ENCODE measurements around the gene EDARADD. TPM values are rescaled to one million over a fixed set of nuclear protein-coding genes. Genes with fewer than 3 reads are reported as not detected.
"Not testable (repeated sequence)": the region's sequence is repeated elsewhere in the genome, so short reads cannot be mapped to it uniquely, and the experiment has no call there.

Gene EDARADD
- total RNA-seq, 6 experiments from 2014 or later = 0.43 TPM; not detected in 4

DNA sequence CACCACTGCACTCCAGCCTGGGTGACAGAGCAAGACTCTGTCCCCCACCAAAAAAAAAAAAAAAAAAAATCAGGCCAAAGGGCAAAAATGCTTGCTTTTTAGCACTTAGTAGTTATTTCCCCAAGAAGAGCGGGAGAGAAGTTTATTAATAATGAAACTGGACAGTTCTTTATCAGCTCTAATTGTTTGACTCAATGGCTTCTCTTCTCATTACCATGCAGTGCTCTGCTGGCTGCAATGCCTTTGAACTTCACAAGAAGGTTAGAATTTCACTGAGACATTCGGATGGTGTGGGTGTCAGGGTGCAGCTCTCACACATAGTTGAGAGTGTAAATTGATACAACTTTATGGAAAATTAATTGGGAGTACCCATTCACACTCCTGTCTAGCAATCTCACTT, 63.7 kb downstream of the EDARADD start:
- H3K27ac Mint-ChIP-seq = no peak overlapping the region
- no peaks in the 10 kb centered on the region for H3K36me3 Mint-ChIP-seq (ENCODE audit: low read depth)
- H3K4me3 Mint-ChIP-seq = no peak overlapping the region
- H3K27me3 Mint-ChIP-seq (ENCODE audit: insufficient read depth) = peaks cover 8% of the 10 kb centered on the region
- TF ChIP-seq, protein P1, sequence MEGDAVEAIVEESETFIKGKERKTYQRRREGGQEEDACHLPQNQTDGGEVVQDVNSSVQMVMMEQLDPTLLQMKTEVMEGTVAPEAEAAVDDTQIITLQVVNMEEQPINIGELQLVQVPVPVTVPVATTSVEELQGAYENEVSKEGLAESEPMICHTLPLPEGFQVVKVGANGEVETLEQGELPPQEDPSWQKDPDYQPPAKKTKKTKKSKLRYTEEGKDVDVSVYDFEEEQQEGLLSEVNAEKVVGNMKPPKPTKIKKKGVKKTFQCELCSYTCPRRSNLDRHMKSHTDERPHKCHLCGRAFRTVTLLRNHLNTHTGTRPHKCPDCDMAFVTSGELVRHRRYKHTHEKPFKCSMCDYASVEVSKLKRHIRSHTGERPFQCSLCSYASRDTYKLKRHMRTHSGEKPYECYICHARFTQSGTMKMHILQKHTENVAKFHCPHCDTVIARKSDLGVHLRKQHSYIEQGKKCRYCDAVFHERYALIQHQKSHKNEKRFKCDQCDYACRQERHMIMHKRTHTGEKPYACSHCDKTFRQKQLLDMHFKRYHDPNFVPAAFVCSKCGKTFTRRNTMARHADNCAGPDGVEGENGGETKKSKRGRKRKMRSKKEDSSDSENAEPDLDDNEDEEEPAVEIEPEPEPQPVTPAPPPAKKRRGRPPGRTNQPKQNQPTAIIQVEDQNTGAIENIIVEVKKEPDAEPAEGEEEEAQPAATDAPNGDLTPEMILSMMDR (IDR thresholded peaks at IDR 0.05) = no peak
- no peak for DNase-seq
- no peaks in the 10 kb centered on the region for H3K4me1 Mint-ChIP-seq (ENCODE audit: low read depth)
- peaks cover 13% of the 10 kb centered on the region; the same call in 1 of the 2 replicates for H3K9me3 Mint-ChIP-seq

DNA sequence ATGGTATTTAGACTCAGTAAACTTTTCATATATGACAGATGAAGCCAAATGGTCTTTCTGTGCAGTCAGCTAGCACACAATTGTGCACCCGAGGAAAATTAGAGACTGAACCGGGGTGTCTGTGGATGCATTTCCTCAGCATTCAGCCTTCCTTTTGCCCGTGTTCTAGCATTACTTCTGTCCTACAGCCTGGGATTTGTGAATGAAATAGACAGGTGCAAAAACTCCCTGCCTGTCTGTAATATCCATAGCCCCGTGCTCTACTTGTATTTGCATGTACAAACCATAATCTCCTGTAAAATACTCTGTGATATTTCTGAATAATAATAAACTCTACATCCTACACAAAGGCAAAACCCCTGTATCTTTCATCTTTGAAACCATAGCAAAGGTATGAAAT, 64.9 kb downstream of the EDARADD start:
- no peak for DNase-seq
- Mint-ChIP-seq H3K4me3 (no peak overlapping the region), H3K27me3 (ENCODE audit: insufficient read depth) (peaks cover 8% of the 10 kb centered on the region), H3K27ac (no peak overlapping the region), H3K4me1 (ENCODE audit: low read depth) (no peaks in the 10 kb centered on the region), H3K36me3 (ENCODE audit: low read depth) (no peaks in the 10 kb centered on the region), H3K9me3 (peaks cover 14% of the 10 kb centered on the region; the same call in 1 of the 2 replicates)
- TF ChIP-seq, protein P1 (IDR thresholded peaks at IDR 0.05) = no peak

DNA sequence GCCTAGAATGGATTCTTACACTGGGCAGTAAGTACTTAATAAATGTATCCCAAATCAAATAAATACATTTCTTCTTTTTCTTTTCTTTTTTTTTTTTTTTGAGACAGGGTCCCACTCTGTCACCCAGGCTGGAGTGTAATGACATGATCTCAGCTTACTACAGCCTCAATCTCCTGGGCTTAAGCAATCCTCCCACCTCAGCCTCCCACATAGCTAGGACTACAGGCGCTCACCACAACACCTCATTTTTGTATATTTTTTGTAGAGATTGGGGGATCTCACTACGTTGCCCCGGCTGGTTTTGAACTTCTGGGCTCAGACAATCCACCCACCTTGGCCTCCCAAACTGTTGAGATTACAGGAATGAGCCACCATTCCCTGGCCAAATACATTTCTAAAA, 66.0 kb downstream of the EDARADD start:
- TF ChIP-seq, protein P1 (IDR thresholded peaks at IDR 0.05) = no peak

DNA sequence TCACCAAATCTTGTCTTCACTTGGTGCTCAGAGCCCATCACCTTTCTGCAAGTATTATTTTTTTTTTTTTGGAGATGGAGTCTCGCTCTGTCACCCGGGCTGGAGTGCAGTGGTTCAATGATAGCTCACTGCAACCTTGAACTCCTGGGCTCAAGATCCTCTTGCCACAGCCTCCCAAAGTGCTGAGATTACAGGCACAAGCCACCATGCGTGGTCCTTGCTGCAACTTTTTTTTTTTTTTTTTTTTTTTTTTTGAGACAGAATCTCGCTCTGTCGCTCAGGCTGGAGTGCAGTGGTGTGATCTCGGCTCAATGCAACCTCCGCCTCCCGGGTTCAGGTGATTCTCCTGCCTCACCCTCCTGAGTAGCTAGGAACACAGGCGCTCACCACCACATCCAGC, 70.1 kb downstream of the EDARADD start:
- not testable (repeated sequence) for DNase-seq; H3K4me3 Mint-ChIP-seq; H3K4me1 Mint-ChIP-seq (ENCODE audit: low read depth); H3K36me3 Mint-ChIP-seq (ENCODE audit: low read depth); H3K27ac Mint-ChIP-seq
- H3K27me3 Mint-ChIP-seq (ENCODE audit: insufficient read depth) = peaks cover 16% of the 10 kb centered on the region
- H3K9me3 Mint-ChIP-seq = peaks cover 11% of the 10 kb centered on the region; the same call in 1 of the 2 replicates

More for the DNA sequence above, 66.0 kb downstream of the EDARADD start:
- no peak for DNase-seq
- Mint-ChIP-seq H3K4me3 (no peak overlapping the region), H3K36me3 (ENCODE audit: low read depth) (no peaks in the 10 kb centered on the region), H3K4me1 (ENCODE audit: low read depth) (no peaks in the 10 kb centered on the region), H3K9me3 (peaks cover 16% of the 10 kb centered on the region; the same call in 1 of the 2 replicates), H3K27ac (no peak overlapping the region), H3K27me3 (ENCODE audit: insufficient read depth) (peaks cover 15% of the 10 kb centered on the region)

DNA sequence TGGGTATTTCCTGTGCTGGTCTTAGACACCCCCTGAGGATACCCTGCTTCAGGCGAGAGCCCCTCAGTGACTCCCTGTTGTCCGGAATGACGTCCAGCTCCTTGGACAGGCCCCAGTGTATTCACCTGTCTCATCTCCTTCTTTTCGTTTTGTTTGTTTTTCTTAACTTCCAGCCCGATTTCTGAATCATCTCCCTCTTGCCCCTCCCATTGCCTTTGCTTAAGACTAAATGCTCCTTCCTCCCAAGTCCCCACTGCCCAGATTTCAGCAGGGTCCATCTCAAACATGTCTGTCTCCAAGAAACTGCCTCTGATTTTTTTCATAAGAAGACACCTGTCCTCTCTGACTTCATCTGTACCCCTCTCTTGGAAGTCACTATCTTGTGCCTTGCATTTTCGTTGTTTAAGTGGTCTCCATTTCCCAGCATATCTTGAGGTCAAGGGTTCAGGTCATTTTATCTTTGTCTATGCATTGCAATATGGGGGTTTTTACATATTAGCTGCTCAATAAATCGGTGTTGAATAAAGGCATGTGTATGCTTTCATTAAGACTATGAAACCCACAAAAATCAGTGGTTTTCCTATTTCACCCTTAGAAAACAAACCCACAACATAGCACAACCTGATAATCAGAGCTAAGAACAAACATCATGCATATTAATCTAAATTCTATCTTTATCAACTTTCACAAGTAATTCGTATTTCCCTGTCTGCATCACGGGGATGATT, 71.3 kb downstream of the EDARADD start:
- Mint-ChIP-seq H3K4me1 (ENCODE audit: low read depth) (no peaks in the 10 kb centered on the region), H3K36me3 (ENCODE audit: low read depth) (no peaks in the 10 kb centered on the region), H3K4me3 (no peak overlapping the region), H3K9me3 (peaks cover 11% of the 10 kb centered on the region; the same call in 1 of the 2 replicates), H3K27ac (no peak overlapping the region), H3K27me3 (ENCODE audit: insufficient read depth) (peaks cover 17% of the 10 kb centered on the region)
- no peak for DNase-seq
- TF ChIP-seq, protein P1 (IDR thresholded peaks at IDR 0.05) = no peak

DNA sequence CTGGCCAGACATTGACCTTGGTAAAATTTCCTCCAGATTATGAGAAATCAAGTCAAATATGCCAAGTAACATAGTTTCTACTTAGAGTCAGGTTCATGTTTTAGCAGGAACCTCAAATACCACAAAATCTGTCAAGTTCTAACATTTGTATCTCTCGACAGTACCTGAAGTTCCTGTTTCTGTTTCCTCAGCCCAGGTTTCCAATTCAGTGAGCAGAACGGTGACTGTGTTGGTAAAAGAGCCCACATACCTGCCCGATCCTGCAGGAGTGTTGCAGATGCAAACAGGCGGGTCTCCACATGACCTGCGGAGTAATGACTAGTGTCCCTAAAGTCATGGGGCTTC, 71.8 kb downstream of the EDARADD start:
- Mint-ChIP-seq H3K4me1 (ENCODE audit: low read depth) (no peaks in the 10 kb centered on the region), H3K36me3 (ENCODE audit: low read depth) (no peaks in the 10 kb centered on the region), H3K27me3 (ENCODE audit: insufficient read depth) (peaks cover 17% of the 10 kb centered on the region), H3K9me3 (peaks cover 11% of the 10 kb centered on the region; the same call in 1 of the 2 replicates), H3K4me3 (no peak overlapping the region), H3K27ac (no peak overlapping the region)
- no peak for DNase-seq
- TF ChIP-seq, protein P1 (IDR thresholded peaks at IDR 0.05) = no peak
